ENCODE data around the gene PRKCB.

GRCh38 chr16:24166661-24167528 lies 331.1 kb downstream of the PRKCB start:
- TF ChIP-seq CTCF (IDR thresholded peaks at IDR 0.05 in 4 of 5, conservative IDR thresholded peaks at IDR 0.05 in 1 of 5) (no peak), POLR2A (IDR thresholded peaks at IDR 0.05) (no peak)

All from gastrocnemius medialis (tissue), 4 donors.